ENCODE results near the gene GINS2. TPM values are rescaled to one million over a fixed set of nuclear protein-coding genes. Genes with fewer than 3 reads are reported as not detected.

Gene GINS2
- total and polyA plus RNA-seq, 2 of the 4 experiments (the other 2 are of a cell fraction): 12.0 to 13.4 TPM

DNA sequence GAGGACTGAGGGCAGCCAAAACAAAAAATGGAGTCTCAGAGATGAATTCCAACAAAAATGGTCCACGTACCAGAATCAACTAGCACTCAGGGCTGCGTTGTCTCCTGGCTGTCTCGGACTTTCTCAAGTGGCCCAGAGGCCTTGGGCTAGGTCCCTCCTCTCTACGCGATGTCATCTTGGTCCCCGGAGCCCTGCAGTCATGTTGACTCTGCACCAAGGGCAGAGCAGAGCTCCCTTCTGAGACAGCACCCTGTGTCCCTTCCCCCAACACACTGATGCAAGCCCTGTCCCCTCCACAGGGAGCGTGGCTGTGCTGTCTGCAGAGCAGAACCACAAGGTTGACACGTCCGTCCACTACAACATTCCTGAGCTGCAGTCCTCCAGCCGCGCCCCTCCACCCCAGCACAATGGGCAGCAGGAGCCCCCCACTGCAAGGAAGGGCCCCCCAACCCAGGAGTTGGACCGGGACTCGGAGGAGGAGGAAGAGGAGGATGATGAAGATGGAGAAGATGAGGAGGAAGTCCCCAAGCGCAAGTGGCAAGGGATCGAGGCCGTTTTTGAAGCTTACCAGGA lies 20.8 kb downstream of the GINS2 start:
- Histone ChIP-seq H3K36me3 (ENCODE audit: control insufficient read depth, insufficient read depth, low read length) (peaks cover 72% of the 10 kb centered on the region), H3K9me3 (ENCODE audit: control insufficient read depth, insufficient read depth, low read length) (no peaks in the 10 kb centered on the region), H3K9ac (ENCODE audit: low read depth, low read length) (no peak overlapping the region), H3K18ac (ENCODE audit: low read depth, low read length) (no peak overlapping the region), H4K8ac (ENCODE audit: low read depth in 2 of 2, low read length in 2 of 2) (no peak overlapping the region), H3K27ac (ENCODE audit: insufficient read depth, low read length) (no peak overlapping the region), H3K9me1 (ENCODE audit: insufficient read depth, low read length) (peaks cover 3% of the 10 kb centered on the region; the same call in 1 of the 2 replicates), H4K5ac (ENCODE audit: low read depth, low read length) (no peak overlapping the region), H2AFZ (replicated peaks; ENCODE audit: low read length, poor library complexity) (no peak overlapping the region), H3K4me2 (ENCODE audit: low read depth, low read length) (no peak overlapping the region), H2BK5ac (ENCODE audit: low read depth, low read length, poor library complexity, severe bottlenecking) (no peak overlapping the region), H2BK120ac (ENCODE audit: low read depth, low read length) (no peak overlapping the region), H4K91ac (ENCODE audit: insufficient read depth, low read depth, low read length) (no peak overlapping the region), H2BK20ac (ENCODE audit: low read depth, low read length) (no peak overlapping the region), H2AK9ac (replicated peaks; ENCODE audit: low read depth, low read length, poor library complexity) (no peak overlapping the region), H2BK15ac (ENCODE audit: low read depth, low read length) (no peak overlapping the region), H3K27me3 (ENCODE audit: control insufficient read depth, insufficient read depth, low read length) (no peaks in the 10 kb centered on the region), H3K4me3 (ENCODE audit: insufficient read depth, low read depth, low read length) (no peak overlapping the region), H3K14ac (replicated peaks; ENCODE audit: low read depth, low read length) (no peak overlapping the region), H4K20me1 (ENCODE audit: insufficient read depth, low read length) (no peaks in the 10 kb centered on the region), H3K56ac (ENCODE audit: extremely low read depth, insufficient read depth, low read length) (no peak overlapping the region), H3K4ac (ENCODE audit: low read depth, low read length) (no peak overlapping the region), H3K79me1 (ENCODE audit: low read depth in 1 of 2, low read length in 2 of 2) (no peaks in the 10 kb centered on the region; a peak in 2 of 4 replicates), H2AK5ac (ENCODE audit: low read depth, low read length) (no peak overlapping the region), H3K23ac (ENCODE audit: low read depth, low read length) (no peak overlapping the region), H3K4me1 (ENCODE audit: control insufficient read depth, insufficient read depth, low read length) (no peaks in the 10 kb centered on the region)
- intact Hi-C loops (cut with micrococcal nuclease): no loop called here
- DNase-seq (no peak), ATAC-seq (ENCODE audit: low read depth) (no peak)
- ChIA-PET POLR2A (ENCODE audit: unreplicated experiment) (no interaction called here), CTCF (no interaction called here)
- whole genome bisulfite sequencing, 2 experiments (ENCODE audit: extremely low coverage in 2 of 2, insufficient read length in 1 of 2): 93% methylated on average over 6 of the region's 16 CpGs; no CpG with 5 or more reads in 1 of the 2 experiments
- BruUV-seq (replicated peaks): no TSS peak
- in situ Hi-C loops (cut with MboI; ENCODE audit: low sequenced_read_pairs): no loop called here
- TF ChIP-seq NFE2L2 (IDR thresholded peaks at IDR 0.05; ENCODE audit: low read depth, low read length): no peak
- TF ChIP-seq RFX5 (IDR thresholded peaks at IDR 0.05; ENCODE audit: low read depth, low read length): no peak
- no peak for TF ChIP-seq CEBPB (IDR thresholded peaks at IDR 0.05; ENCODE audit: low read depth, low read length)
- no peak for TF ChIP-seq FOS (IDR thresholded peaks at IDR 0.05; ENCODE audit: low read depth, low read length)
- TF ChIP-seq, protein P1, sequence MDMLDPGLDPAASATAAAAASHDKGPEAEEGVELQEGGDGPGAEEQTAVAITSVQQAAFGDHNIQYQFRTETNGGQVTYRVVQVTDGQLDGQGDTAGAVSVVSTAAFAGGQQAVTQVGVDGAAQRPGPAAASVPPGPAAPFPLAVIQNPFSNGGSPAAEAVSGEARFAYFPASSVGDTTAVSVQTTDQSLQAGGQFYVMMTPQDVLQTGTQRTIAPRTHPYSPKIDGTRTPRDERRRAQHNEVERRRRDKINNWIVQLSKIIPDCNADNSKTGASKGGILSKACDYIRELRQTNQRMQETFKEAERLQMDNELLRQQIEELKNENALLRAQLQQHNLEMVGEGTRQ (IDR thresholded peaks at IDR 0.05; ENCODE audit: low read depth, low read length): no peak
- TF ChIP-seq POLR2A (IDR thresholded peaks at IDR 0.05; ENCODE audit: low read depth, low read length): no peak
- TF ChIP-seq MAFK (IDR thresholded peaks at IDR 0.05; ENCODE audit: low read depth, low read length): no peak
- no peak for TF ChIP-seq CHD1 (IDR thresholded peaks at IDR 0.05; ENCODE audit: low read depth, low read length)
- dilution Hi-C loops (cut with HindIII; ENCODE audit: low sequenced_read_pairs, unreplicated experiment): no loop called here
